ENCODE measurements around the gene NFU1.

- TF ChIP-seq CTCF (IDR thresholded peaks at IDR 0.05; ENCODE audit: control extremely low read depth in 1 of 3, insufficient read depth in 1 of 3, low read depth in 1 of 3, low read length in 3 of 3) (no peak), GTF2F1 (IDR thresholded peaks at IDR 0.05; ENCODE audit: borderline replicate concordance, low read depth, low read length) (no peak), POLR2A (IDR thresholded peaks at IDR 0.05; ENCODE audit: control extremely low read depth in 1 of 2, low read depth in 2 of 2, low read length in 2 of 2) (no peak), HDAC2 (IDR thresholded peaks at IDR 0.05; ENCODE audit: borderline replicate concordance in 1 of 2, low read depth in 2 of 2, low read length in 2 of 2) (no peak)
Measured at GRCh38 chr2:69372767-69373166, 64.5 kb downstream of the NFU1 start.
